Lower leg skin (tissue), 3 donors: ENCODE measurements around the gene NSMCE1.

Source experiments
- POLR2A ChIP-seq, 2 donors: fragments of 450-650 bp; IDR thresholded peaks; one replicate each; pipeline ENCODE4 v1.6.1; 2016 to 2017; ENCODE audit warnings: antibody characterized with exemption in 2 of 2, mild to moderate bottlenecking in 1 of 2, moderate library complexity in 1 of 2
- TF ChIP-seq, protein P1 (sequence below), 3 donors: fragments of 450-650 bp; IDR thresholded peaks; one replicate each; pipeline ENCODE4 v1.5.1; 2016; ENCODE audit warnings: antibody characterized with exemption in 3 of 3, mild to moderate bottlenecking in 3 of 3, moderate library complexity in 2 of 3

DNA sequence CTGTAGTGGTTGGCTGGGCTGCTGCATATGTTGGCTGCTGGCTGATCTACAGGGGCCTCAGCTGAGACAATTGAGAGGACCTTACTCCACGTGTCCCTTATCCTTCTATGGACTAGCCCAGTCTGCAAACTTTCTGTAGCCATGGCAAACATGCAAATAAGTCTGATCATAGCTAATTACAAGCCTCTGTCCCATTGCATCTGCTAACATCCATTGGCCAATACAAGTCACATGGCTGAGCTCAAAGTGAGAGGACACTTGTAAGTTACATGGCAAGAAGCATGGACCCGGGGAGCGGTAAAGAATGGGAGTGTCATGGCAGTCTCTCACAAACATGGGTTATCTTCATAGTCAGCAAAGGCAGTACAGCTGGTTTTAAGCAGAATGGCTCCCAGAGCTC, 33.6 kb upstream of the NSMCE1 start:
- TF ChIP-seq, protein P1, sequence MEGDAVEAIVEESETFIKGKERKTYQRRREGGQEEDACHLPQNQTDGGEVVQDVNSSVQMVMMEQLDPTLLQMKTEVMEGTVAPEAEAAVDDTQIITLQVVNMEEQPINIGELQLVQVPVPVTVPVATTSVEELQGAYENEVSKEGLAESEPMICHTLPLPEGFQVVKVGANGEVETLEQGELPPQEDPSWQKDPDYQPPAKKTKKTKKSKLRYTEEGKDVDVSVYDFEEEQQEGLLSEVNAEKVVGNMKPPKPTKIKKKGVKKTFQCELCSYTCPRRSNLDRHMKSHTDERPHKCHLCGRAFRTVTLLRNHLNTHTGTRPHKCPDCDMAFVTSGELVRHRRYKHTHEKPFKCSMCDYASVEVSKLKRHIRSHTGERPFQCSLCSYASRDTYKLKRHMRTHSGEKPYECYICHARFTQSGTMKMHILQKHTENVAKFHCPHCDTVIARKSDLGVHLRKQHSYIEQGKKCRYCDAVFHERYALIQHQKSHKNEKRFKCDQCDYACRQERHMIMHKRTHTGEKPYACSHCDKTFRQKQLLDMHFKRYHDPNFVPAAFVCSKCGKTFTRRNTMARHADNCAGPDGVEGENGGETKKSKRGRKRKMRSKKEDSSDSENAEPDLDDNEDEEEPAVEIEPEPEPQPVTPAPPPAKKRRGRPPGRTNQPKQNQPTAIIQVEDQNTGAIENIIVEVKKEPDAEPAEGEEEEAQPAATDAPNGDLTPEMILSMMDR (IDR thresholded peaks at IDR 0.05), result no peak
- TF ChIP-seq POLR2A (IDR thresholded peaks at IDR 0.05), result no peak
